ENCODE measurements around the gene BARD1.

Gene BARD1

DNA sequence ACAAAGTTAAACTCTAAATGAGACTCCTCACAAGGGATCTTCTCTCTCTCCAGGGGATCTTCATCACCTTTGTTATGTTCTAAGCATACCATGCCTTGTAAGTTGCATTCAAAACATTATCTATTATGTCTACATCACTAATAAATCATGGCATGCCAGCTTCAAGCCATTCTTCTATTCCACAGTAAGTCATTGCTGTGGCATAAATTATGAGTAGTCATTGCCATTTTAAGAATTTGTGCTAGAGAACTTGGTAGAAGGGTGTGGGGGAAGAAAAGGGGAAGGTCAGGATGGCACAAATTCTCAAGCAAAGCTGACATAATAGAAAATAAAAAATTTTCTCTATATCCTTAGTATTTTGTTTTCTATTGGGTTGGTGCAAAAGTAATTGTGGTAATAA, 33.5 kb downstream of the BARD1 start:
- no peaks in the 10 kb centered on the region for H3K9me2 ChIP-seq (ENCODE audit: low read depth, low read length)
- H3K36me3 ChIP-seq (ENCODE audit: insufficient read depth, low read length) = peaks cover 73% of the 10 kb centered on the region
- H4K20me1 ChIP-seq (ENCODE audit: insufficient read depth, low read length) = no peaks in the 10 kb centered on the region

DNA sequence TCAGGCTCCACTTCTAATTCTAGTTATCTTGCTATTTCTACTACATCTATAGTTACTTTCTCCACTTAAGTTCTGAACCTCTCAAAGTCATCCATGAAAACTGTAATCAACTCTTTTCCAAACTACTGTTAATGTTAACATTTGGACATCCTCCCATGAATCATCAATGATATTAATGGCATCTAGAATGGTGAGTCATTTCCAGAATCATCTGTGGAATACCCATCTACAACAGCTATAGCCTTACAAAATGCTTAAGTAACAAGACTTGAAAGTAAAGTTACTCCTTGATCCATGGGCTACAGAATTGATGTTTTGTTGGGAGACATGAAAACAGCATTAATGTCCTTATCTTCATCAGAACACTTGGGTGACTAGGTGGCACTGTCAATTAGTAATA, 35.4 kb downstream of the BARD1 start:
- no peak overlapping the region for H3K4me3 ChIP-seq (ENCODE audit: low read depth, low read length, poor library complexity, severe bottlenecking)
- H3K27ac ChIP-seq (ENCODE audit: low read depth, low read length, poor library complexity, severe bottlenecking) = no peak overlapping the region
- peaks cover 63% of the 10 kb centered on the region for H3K36me3 ChIP-seq (ENCODE audit: insufficient read depth, low read length)
- H3K9ac ChIP-seq (ENCODE audit: low read length) = no peak overlapping the region
- H3K4me2 ChIP-seq (ENCODE audit: low read length) = no peak overlapping the region
- H3K9me2 ChIP-seq (ENCODE audit: low read depth, low read length) = no peaks in the 10 kb centered on the region
- H3K79me2 ChIP-seq (ENCODE audit: insufficient read depth, low read length) = no peaks in the 10 kb centered on the region; the same call in 1 of the 2 replicates
- H3K9me3 ChIP-seq (ENCODE audit: low read length) = no peaks in the 10 kb centered on the region
- H3K4me1 ChIP-seq (ENCODE audit: insufficient read depth, low read length, severe bottlenecking) = no peaks in the 10 kb centered on the region
- no peaks in the 10 kb centered on the region for H4K20me1 ChIP-seq (ENCODE audit: insufficient read depth, low read length)
- H2AFZ ChIP-seq (ENCODE audit: low read length) = no peak overlapping the region
- H3K27me3 ChIP-seq (ENCODE audit: insufficient read depth, low read length) = no peaks in the 10 kb centered on the region
- no peak for TF ChIP-seq EZH2 (IDR thresholded peaks at IDR 0.05; ENCODE audit: borderline replicate concordance, low read length)
- TF ChIP-seq, protein P1, sequence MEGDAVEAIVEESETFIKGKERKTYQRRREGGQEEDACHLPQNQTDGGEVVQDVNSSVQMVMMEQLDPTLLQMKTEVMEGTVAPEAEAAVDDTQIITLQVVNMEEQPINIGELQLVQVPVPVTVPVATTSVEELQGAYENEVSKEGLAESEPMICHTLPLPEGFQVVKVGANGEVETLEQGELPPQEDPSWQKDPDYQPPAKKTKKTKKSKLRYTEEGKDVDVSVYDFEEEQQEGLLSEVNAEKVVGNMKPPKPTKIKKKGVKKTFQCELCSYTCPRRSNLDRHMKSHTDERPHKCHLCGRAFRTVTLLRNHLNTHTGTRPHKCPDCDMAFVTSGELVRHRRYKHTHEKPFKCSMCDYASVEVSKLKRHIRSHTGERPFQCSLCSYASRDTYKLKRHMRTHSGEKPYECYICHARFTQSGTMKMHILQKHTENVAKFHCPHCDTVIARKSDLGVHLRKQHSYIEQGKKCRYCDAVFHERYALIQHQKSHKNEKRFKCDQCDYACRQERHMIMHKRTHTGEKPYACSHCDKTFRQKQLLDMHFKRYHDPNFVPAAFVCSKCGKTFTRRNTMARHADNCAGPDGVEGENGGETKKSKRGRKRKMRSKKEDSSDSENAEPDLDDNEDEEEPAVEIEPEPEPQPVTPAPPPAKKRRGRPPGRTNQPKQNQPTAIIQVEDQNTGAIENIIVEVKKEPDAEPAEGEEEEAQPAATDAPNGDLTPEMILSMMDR (IDR thresholded peaks at IDR 0.05; ENCODE audit: low read length) = no peak
- H3F3A ChIP-seq (ENCODE audit: insufficient read depth, low read length) = no peaks in the 10 kb centered on the region

More for the DNA sequence above, 33.5 kb downstream of the BARD1 start:
- Histone ChIP-seq H3K4me2 (ENCODE audit: low read length) (no peak overlapping the region), H3K4me1 (ENCODE audit: insufficient read depth, low read length, severe bottlenecking) (no peaks in the 10 kb centered on the region), H3K9ac (ENCODE audit: low read length) (no peak overlapping the region), H2AFZ (ENCODE audit: low read length) (no peak overlapping the region), H3K27me3 (ENCODE audit: insufficient read depth, low read length) (no peaks in the 10 kb centered on the region), H3K9me3 (ENCODE audit: low read length) (no peaks in the 10 kb centered on the region), H3K79me2 (ENCODE audit: insufficient read depth, low read length) (0 out of 2 replicates have a peak, but pooled peaks cover 2% of the 10 kb centered on the region), H3F3A (ENCODE audit: insufficient read depth, low read length) (no peaks in the 10 kb centered on the region), H3K27ac (ENCODE audit: low read depth, low read length, poor library complexity, severe bottlenecking) (no peak overlapping the region), H3K4me3 (ENCODE audit: low read depth, low read length, poor library complexity, severe bottlenecking) (no peak overlapping the region)
- TF ChIP-seq, protein P1 (IDR thresholded peaks at IDR 0.05; ENCODE audit: low read length) = no peak
- no peak for TF ChIP-seq EZH2 (IDR thresholded peaks at IDR 0.05; ENCODE audit: borderline replicate concordance, low read length)

DNA sequence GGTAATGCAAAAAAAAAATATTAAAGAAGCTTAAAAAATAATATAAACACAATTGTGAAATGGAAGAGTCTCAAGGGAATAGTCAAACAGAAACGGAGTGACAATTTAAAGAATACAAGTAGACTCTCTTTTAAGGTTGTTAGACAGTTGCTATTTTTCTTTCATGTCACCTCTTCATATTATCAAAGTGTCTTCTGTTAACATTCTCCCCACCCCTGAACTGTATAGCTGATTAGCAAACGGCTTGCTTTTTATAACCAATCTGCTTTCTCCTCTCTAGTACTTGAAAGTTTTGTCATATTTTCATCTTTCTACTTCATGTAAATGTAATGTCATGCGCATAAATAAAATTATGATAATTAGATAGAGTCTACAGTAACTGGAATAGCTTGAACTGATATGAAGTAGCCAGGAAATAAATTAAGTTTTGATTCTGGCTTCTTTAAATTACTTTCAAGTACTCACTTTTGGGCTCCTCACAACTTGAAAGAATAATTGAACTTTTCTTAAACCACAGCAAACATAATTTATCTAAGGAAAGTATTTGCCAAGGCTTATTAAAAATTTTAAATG, 37.0 kb downstream of the BARD1 start:
- Histone ChIP-seq H3K27me3 (ENCODE audit: insufficient read depth, low read length) (no peaks in the 10 kb centered on the region), H3K27ac (ENCODE audit: low read depth, low read length, poor library complexity, severe bottlenecking) (no peak overlapping the region), H3K9ac (ENCODE audit: low read length) (no peak overlapping the region), H3K36me3 (ENCODE audit: insufficient read depth, low read length) (peaks cover 66% of the 10 kb centered on the region), H3K4me3 (ENCODE audit: low read depth, low read length, poor library complexity, severe bottlenecking) (no peak overlapping the region), H3K4me1 (ENCODE audit: insufficient read depth, low read length, severe bottlenecking) (no peaks in the 10 kb centered on the region), H3K4me2 (ENCODE audit: low read length) (no peak overlapping the region), H3K9me2 (ENCODE audit: low read depth, low read length) (no peaks in the 10 kb centered on the region), H3F3A (ENCODE audit: insufficient read depth, low read length) (no peaks in the 10 kb centered on the region), H4K20me1 (ENCODE audit: insufficient read depth, low read length) (no peaks in the 10 kb centered on the region), H3K9me3 (ENCODE audit: low read length) (no peaks in the 10 kb centered on the region), H3K79me2 (ENCODE audit: insufficient read depth, low read length) (no peaks in the 10 kb centered on the region; the same call in 1 of the 2 replicates), H2AFZ (ENCODE audit: low read length) (no peak overlapping the region)
- TF ChIP-seq, protein P1 (IDR thresholded peaks at IDR 0.05; ENCODE audit: low read length) = no peak
- TF ChIP-seq EZH2 (IDR thresholded peaks at IDR 0.05; ENCODE audit: borderline replicate concordance, low read length) = no peak

Data from OCI-LY1 (cell line).